Gastrocnemius medialis (tissue), 4 donors: ENCODE results near the gene VAV2.

Experiments
- CTCF ChIP-seq, 5 experiments: fragments of 450-650 bp in 3 of 5; fragments of 200-600 bp in 2 of 5; sonication (generic) in 2 of 5; IDR thresholded peaks in 4 of 5; conservative IDR thresholded peaks in 1 of 5; 1 replicate in 4 of 5; 2 replicates in 1 of 5; pipeline ENCODE4 v1.5.1; 2016 to 2019; ENCODE audit warnings: antibody characterized with exemption in 5 of 5, mild to moderate bottlenecking in 3 of 5, moderate library complexity in 3 of 5
- POLR2A ChIP-seq, 2 donors: fragments of 450-650 bp; IDR thresholded peaks; one replicate each; pipeline ENCODE4 v1.6.1; 2017; ENCODE audit warnings: antibody characterized with exemption in 2 of 2, mild to moderate bottlenecking in 2 of 2, moderate library complexity in 2 of 2

GRCh38 chr9:133886563-133887501, 105.3 kb downstream of the VAV2 start:
- TF ChIP-seq CTCF (IDR thresholded peaks at IDR 0.05 in 4 of 5, conservative IDR thresholded peaks at IDR 0.05 in 1 of 5) (no peak), POLR2A (IDR thresholded peaks at IDR 0.05) (no peak)
